HEK293 (cell line): ENCODE data around the gene ARL4A.

Experiments
- CTCF ChIA-PET: fragments of 350-600 bp; formaldehyde crosslinking; extraction: SDS; loops from one replicate; lab custom pipeline; 2021; ENCODE audit warnings: antibody characterized with exemption; lab: Yijun Ruan, JAX
- POLR2A ChIA-PET: fragments of 300-600 bp; formaldehyde crosslinking; extraction: SDS; loops from one replicate; lab custom pipeline; 2020; ENCODE audit warnings: antibody characterized with exemption, inconsistent platforms; lab: Yijun Ruan, JAX
- H3K27ac ChIP-seq: fragments of 200-500 bp; sonication (Bioruptor generic); 2 replicates; pipeline ENCODE4 v1.5.1; 2014; ENCODE audit warnings: low read depth, low read length, control low read depth, inconsistent platforms; ENCODE audit errors: extremely low read depth
- H3K36me3 ChIP-seq, 2 experiments: fragments of 200-500 bp in 1 of 2; sonication (Bioruptor generic) in 1 of 2; 1 replicate in 1 of 2; 2 replicates in 1 of 2; pipeline ENCODE4 v1.5.1; 2014 to 2017; ENCODE audit warnings: inconsistent platforms in 2 of 2, low read length in 2 of 2; ENCODE audit not compliant: control insufficient read depth in 2 of 2, insufficient read depth in 1 of 2
- H3K4me1 ChIP-seq: fragments of 200-500 bp; sonication (Bioruptor generic); 2 replicates; pipeline ENCODE4 v1.5.1; 2014; ENCODE audit warnings: mild to moderate bottlenecking, low read length, inconsistent platforms; ENCODE audit not compliant: control insufficient read depth, insufficient read depth
- H3K4me3 ChIP-seq: 2 replicates; pipeline ENCODE4 v1.5.1; 2011; ENCODE audit warnings: low read depth, mild to moderate bottlenecking, control low read depth, low read length, moderate library complexity
- H3K9me3 ChIP-seq: fragments of 200-500 bp; sonication (Bioruptor generic); 2 replicates; pipeline ENCODE4 v1.5.1; 2014; ENCODE audit warnings: low read depth, low read length, inconsistent platforms; ENCODE audit not compliant: control insufficient read depth, insufficient read depth
- BCL11A ChIP-seq: fragments of 450-650 bp; formaldehyde crosslinking; IDR thresholded peaks from 2 replicates; pipeline ENCODE4 v1.5.1; 2016; ENCODE audit warnings: low read depth, missing biosample characterization, missing genetic modification characterization
- GLI2 ChIP-seq: fragments of 450-650 bp; formaldehyde crosslinking; IDR thresholded peaks from 2 replicates; pipeline ENCODE4; 2017; ENCODE audit warnings: missing biosample characterization, missing genetic modification characterization, low read depth, borderline replicate concordance
- GLIS2 ChIP-seq: fragments of 450-650 bp; formaldehyde crosslinking; IDR thresholded peaks from 2 replicates; pipeline ENCODE4 v1.5.1; 2016; ENCODE audit warnings: missing biosample characterization, missing genetic modification characterization
- REPIN1 ChIP-seq: fragments of 450-650 bp; formaldehyde crosslinking; IDR thresholded peaks from 2 replicates; pipeline ENCODE4 v1.5.1; 2017; ENCODE audit warnings: missing biosample characterization, missing genetic modification characterization, low read depth
- SETDB1 ChIP-seq: IDR thresholded peaks from one replicate; pipeline ENCODE4 v1.6.1; 2017; ENCODE audit warnings: mild to moderate bottlenecking, low read length, moderate library complexity, mixed read lengths; ENCODE audit not compliant: insufficient read length
- YY2 ChIP-seq: fragments of 450-650 bp; formaldehyde crosslinking; IDR thresholded peaks from 2 replicates; pipeline ENCODE4 v1.5.1; 2016; ENCODE audit warnings: missing biosample characterization, missing genetic modification characterization
- ZFP37 ChIP-seq: fragments of 450-650 bp; formaldehyde crosslinking; IDR thresholded peaks from 2 replicates; pipeline ENCODE4 v1.5.1; 2016; ENCODE audit warnings: missing biosample characterization, missing genetic modification characterization
- ZFP69B ChIP-seq: fragments of 450-650 bp; formaldehyde crosslinking; IDR thresholded peaks from 2 replicates; pipeline ENCODE4 v1.5.1; 2016; ENCODE audit warnings: missing biosample characterization, missing genetic modification characterization
- ZNF112 ChIP-seq: fragments of 450-650 bp; formaldehyde crosslinking; IDR thresholded peaks from 2 replicates; pipeline ENCODE4 v1.5.0; 2017; ENCODE audit warnings: missing biosample characterization, missing genetic modification characterization
- ZNF132 ChIP-seq: fragments of 450-650 bp; formaldehyde crosslinking; IDR thresholded peaks from 2 replicates; pipeline ENCODE4 v1.5.1; 2017; ENCODE audit warnings: missing biosample characterization, missing genetic modification characterization, borderline replicate concordance
- ZNF16 ChIP-seq: fragments of 450-650 bp; formaldehyde crosslinking; IDR thresholded peaks from 2 replicates; pipeline ENCODE4 v1.5.1; 2016; ENCODE audit warnings: low read depth, missing biosample characterization, missing genetic modification characterization
- ZNF335 ChIP-seq: fragments of 450-650 bp; formaldehyde crosslinking; conservative IDR thresholded peaks from 2 replicates; pipeline ENCODE4 v1.5.1; 2016; ENCODE audit warnings: missing biosample characterization, missing genetic modification characterization
- ZNF354C ChIP-seq: fragments of 450-650 bp; formaldehyde crosslinking; IDR thresholded peaks from 2 replicates; pipeline ENCODE4 v1.5.1; 2016; ENCODE audit warnings: missing biosample characterization, missing genetic modification characterization, low read depth, borderline replicate concordance
- ZNF416 ChIP-seq: fragments of 450-650 bp; formaldehyde crosslinking; IDR thresholded peaks from 2 replicates; pipeline ENCODE4 v1.5.1; 2016; ENCODE audit warnings: missing biosample characterization, missing genetic modification characterization
- ZNF513 ChIP-seq: fragments of 450-650 bp; IDR thresholded peaks from 2 replicates; pipeline ENCODE4 v1.5.1; 2018; ENCODE audit warnings: missing biosample characterization, missing genetic modification characterization
- ZNF521 ChIP-seq: fragments of 450-650 bp; formaldehyde crosslinking; IDR thresholded peaks from 2 replicates; pipeline ENCODE4 v1.5.1; 2017; ENCODE audit warnings: missing biosample characterization, mild to moderate bottlenecking, missing genetic modification characterization
- ZNF548 ChIP-seq: fragments of 450-650 bp; formaldehyde crosslinking; IDR thresholded peaks from 2 replicates; pipeline ENCODE4 v1.5.1; 2016; ENCODE audit warnings: missing biosample characterization, missing genetic modification characterization
- ZNF626 ChIP-seq: fragments of 450-650 bp; sonication (Bioruptor Pico); formaldehyde crosslinking; IDR thresholded peaks from 2 replicates; pipeline ENCODE4 v1.5.1; 2018; ENCODE audit warnings: missing biosample characterization, missing genetic modification characterization, inconsistent platforms
- ZNF629 ChIP-seq: fragments of 450-650 bp; formaldehyde crosslinking; IDR thresholded peaks from 2 replicates; pipeline ENCODE4 v1.5.1; 2017; ENCODE audit warnings: missing biosample characterization, missing genetic modification characterization
- ZNF654 ChIP-seq: fragments of 450-650 bp; formaldehyde crosslinking; IDR thresholded peaks from 2 replicates; pipeline ENCODE4 v1.5.1; 2016; ENCODE audit warnings: low read depth, missing biosample characterization, missing genetic modification characterization
- ZNF658 ChIP-seq: fragments of 450-650 bp; formaldehyde crosslinking; IDR thresholded peaks from 2 replicates; pipeline ENCODE4; 2016; ENCODE audit warnings: missing biosample characterization, missing genetic modification characterization
- TF ChIP-seq, protein P1 (sequence below): fragments of 450-650 bp; formaldehyde crosslinking; IDR thresholded peaks from 2 replicates; pipeline ENCODE4 v1.5.1; 2017; ENCODE audit warnings: missing biosample characterization, missing genetic modification characterization
- TF ChIP-seq, protein P2 (sequence below): fragments of 450-650 bp; formaldehyde crosslinking; IDR thresholded peaks from 2 replicates; pipeline ENCODE4 v1.5.1; 2016; ENCODE audit warnings: missing biosample characterization, missing genetic modification characterization
- TF ChIP-seq, protein P3 (sequence below): fragments of 450-650 bp; formaldehyde crosslinking; optimal IDR thresholded peaks from 2 replicates; pipeline ENCODE3; 2016; ENCODE audit warnings: missing biosample characterization, mild to moderate bottlenecking, missing genetic modification characterization

The ARL4A gene

DNA sequence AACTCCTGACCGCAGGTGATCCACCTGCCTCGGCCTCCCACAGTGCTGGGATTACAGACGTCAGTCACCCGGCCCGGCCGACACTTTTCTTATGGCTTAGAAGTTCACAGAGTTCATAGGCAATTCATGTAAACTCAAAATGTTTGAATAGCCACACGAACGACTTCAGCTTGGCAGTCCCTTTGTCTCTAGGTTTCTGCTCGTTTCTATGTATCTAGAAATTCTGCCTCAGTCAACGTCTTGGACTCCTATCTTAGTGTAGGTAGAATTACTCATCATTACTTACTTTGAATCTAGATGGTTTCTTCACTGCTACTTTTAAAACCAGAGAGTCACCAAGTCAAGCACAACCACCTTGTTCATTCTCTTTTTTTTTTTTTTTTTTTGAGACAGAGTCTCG, 23.7 kb downstream of the ARL4A start:
- Histone ChIP-seq H3K9me3 (no peaks in the 10 kb centered on the region), H3K4me3 (no peak overlapping the region), H3K4me1 (peaks cover 3% of the 10 kb centered on the region), H3K27ac (no peak overlapping the region), H3K36me3 (no peaks in the 10 kb centered on the region)
- ChIA-PET POLR2A (no interaction called here), CTCF (interaction anchor here (0.9 kb wide), 1 partner anchor 20 kb away, joined by 3 read pairs; no protein-coding TSS in a partner anchor)
- no peak for TF ChIP-seq ZFP69B (tag by site-specific recombination)
- TF ChIP-seq ZNF513, result no peak
- no peak for TF ChIP-seq ZNF354C (tag by site-specific recombination)
- TF ChIP-seq GLIS2 (tag by site-specific recombination), result no peak
- no peak for TF ChIP-seq ZFP37 (tag by site-specific recombination)
- TF ChIP-seq, protein P1, sequence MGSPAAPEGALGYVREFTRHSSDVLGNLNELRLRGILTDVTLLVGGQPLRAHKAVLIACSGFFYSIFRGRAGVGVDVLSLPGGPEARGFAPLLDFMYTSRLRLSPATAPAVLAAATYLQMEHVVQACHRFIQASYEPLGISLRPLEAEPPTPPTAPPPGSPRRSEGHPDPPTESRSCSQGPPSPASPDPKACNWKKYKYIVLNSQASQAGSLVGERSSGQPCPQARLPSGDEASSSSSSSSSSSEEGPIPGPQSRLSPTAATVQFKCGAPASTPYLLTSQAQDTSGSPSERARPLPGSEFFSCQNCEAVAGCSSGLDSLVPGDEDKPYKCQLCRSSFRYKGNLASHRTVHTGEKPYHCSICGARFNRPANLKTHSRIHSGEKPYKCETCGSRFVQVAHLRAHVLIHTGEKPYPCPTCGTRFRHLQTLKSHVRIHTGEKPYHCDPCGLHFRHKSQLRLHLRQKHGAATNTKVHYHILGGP (tag by site-specific recombination), result no peak
- TF ChIP-seq, protein P2, sequence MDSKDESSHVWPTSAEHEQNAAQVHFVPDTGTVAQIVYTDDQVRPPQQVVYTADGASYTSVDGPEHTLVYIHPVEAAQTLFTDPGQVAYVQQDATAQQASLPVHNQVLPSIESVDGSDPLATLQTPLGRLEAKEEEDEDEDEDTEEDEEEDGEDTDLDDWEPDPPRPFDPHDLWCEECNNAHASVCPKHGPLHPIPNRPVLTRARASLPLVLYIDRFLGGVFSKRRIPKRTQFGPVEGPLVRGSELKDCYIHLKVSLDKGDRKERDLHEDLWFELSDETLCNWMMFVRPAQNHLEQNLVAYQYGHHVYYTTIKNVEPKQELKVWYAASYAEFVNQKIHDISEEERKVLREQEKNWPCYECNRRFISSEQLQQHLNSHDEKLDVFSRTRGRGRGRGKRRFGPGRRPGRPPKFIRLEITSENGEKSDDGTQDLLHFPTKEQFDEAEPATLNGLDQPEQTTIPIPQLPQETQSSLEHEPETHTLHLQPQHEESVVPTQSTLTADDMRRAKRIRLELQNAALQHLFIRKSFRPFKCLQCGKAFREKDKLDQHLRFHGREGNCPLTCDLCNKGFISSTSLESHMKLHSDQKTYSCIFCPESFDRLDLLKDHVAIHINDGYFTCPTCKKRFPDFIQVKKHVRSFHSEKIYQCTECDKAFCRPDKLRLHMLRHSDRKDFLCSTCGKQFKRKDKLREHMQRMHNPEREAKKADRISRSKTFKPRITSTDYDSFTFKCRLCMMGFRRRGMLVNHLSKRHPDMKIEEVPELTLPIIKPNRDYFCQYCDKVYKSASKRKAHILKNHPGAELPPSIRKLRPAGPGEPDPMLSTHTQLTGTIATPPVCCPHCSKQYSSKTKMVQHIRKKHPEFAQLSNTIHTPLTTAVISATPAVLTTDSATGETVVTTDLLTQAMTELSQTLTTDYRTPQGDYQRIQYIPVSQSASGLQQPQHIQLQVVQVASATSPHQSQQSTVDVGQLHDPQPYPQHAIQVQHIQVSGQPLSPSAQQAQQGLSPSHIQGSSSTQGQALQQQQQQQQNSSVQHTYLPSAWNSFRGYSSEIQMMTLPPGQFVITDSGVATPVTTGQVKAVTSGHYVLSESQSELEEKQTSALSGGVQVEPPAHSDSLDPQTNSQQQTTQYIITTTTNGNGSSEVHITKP (tag by site-specific recombination), result no peak
- TF ChIP-seq, protein P3, sequence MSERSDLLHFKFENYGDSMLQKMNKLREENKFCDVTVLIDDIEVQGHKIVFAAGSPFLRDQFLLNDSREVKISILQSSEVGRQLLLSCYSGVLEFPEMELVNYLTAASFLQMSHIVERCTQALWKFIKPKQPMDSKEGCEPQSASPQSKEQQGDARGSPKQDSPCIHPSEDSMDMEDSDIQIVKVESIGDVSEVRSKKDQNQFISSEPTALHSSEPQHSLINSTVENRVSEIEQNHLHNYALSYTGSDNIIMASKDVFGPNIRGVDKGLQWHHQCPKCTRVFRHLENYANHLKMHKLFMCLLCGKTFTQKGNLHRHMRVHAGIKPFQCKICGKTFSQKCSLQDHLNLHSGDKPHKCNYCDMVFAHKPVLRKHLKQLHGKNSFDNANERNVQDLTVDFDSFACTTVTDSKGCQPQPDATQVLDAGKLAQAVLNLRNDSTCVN, result no peak
- no peak for TF ChIP-seq ZNF416 (tag by site-specific recombination)
- no peak for TF ChIP-seq ZNF548

GRCh38 chr7:12712236-12712635, 24.8 kb downstream of the ARL4A start:
- ChIA-PET POLR2A (no interaction called here), CTCF (interaction anchor here (0.6 kb wide), 1 partner anchor 25 kb away, joined by 4 read pairs; the partner anchor contains the start of gene ARL4A)

DNA sequence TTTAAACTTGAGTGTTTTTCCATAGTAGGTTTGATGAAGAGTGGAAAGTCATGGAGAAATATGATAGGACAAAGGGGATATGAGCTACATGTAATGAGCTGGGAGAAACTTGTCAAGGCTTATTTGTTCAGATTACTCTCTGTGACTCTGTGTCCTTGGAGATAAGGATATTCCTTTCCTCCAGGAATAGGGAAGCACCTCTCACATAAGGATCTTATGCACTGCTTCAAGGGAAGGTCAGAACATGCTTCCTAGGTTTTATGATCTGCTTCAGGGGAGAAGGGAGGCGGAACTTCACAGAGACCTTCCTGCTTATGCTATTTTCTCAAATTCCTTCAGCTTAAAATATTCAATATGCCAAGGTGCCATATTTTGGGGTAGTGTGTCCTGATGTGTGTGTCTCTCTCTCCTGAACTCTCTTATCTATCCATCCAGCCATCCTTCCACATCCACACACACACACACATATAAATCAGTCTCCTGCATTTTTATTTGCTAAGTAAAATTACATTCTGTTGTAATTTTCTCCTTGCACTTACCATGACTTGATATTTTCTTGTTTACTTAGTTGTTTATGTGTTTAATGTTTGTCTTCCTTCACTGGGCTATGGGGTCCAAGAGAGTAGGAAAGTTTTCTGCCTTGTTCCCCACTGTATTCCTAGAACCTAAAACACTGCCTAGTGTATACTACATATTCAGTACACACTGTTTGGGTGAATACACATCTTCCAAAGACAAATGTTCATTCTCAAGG, 26.4 kb downstream of the ARL4A start:
- POLR2A ChIA-PET, result no interaction called here
- TF ChIP-seq ZNF654 (tag by site-specific recombination), result no peak
- TF ChIP-seq ZNF626 (tag by site-specific recombination), result no peak
- TF ChIP-seq BCL11A, result no peak
- TF ChIP-seq YY2, result no peak
- TF ChIP-seq GLI2 (tag by site-specific recombination), result no peak
- no peak for TF ChIP-seq REPIN1 (tag by site-specific recombination)
- no peak for TF ChIP-seq ZNF132
- TF ChIP-seq ZNF658 (tag by site-specific recombination), result no peak
- TF ChIP-seq ZNF521 (tag by site-specific recombination), result no peak
- TF ChIP-seq, protein P1 (tag by site-specific recombination), result no peak
- TF ChIP-seq ZNF335 (tag by site-specific recombination), result no peak
- TF ChIP-seq ZNF112 (tag by site-specific recombination), result no peak
- TF ChIP-seq ZNF16 (tag by site-specific recombination), result no peak

More at GRCh38 chr7:12712236-12712635, 24.8 kb downstream of the ARL4A start:
- no peaks in the 10 kb centered on the region for H3K36me3 ChIP-seq
- no peak overlapping the region for H3K4me3 ChIP-seq
- TF ChIP-seq ZNF629 (tag by site-specific recombination), result no peak
- TF ChIP-seq SETDB1, result peak; percentile 70
- TF ChIP-seq, all 188 proteins: peak for 1
- Histone ChIP-seq H3K9me3 (no peaks in the 10 kb centered on the region), H3K4me1 (peaks cover 6% of the 10 kb centered on the region), H3K27ac (no peak overlapping the region)

More for the DNA sequence above, 26.4 kb downstream of the ARL4A start:
- H3K36me3 ChIP-seq, result no peaks in the 10 kb centered on the region
- CTCF ChIA-PET, result no interaction called here
- no peak overlapping the region for H3K27ac ChIP-seq
- H3K4me3 ChIP-seq, result no peak overlapping the region
- H3K9me3 ChIP-seq, result no peaks in the 10 kb centered on the region
- peaks cover 6% of the 10 kb centered on the region for H3K4me1 ChIP-seq
